GM18517 (cell line): Measurements from ENCODE around the gene LMNB1.

Source experiments
- ATAC-seq: cut with Tn5 transposase; IDR thresholded peaks from one replicate; pipeline ENCODE4 v1.9.1; 2021; ENCODE audit warnings: mild to moderate bottlenecking, moderate library complexity; ENCODE audit not compliant: unreplicated experiment

Gene LMNB1

GRCh38 chr5:126883564-126884245 is 106.8 kb downstream of the LMNB1 start:
- ATAC-seq, result no peak

- no peak for ATAC-seq
Measured at GRCh38 chr5:126884269-126884819, 107.4 kb downstream of the LMNB1 start.
